GM23338 (cell line): ENCODE measurements around the gene GPRIN1.

Experiments
- CREB1 ChIP-seq: fragments of 250-450 bp; sonication (Bioruptor Pico); IDR thresholded peaks from 2 replicates; pipeline ENCODE4 v1.5.0; 2020; ENCODE audit warnings: low read depth, mild to moderate bottlenecking, moderate library complexity
- CTCF ChIP-seq, 2 experiments: fragments of 200-600 bp in 1 of 2; sonication (generic) in 1 of 2; conservative IDR thresholded peaks; 2 replicates each; pipeline versions ENCODE4 v1.5.1 to v1.6.1; 2016 to 2017; ENCODE audit warnings: antibody characterized with exemption in 2 of 2, low read depth in 2 of 2, mild to moderate bottlenecking in 2 of 2, moderate library complexity in 1 of 2
- ETS1 ChIP-seq: IDR thresholded peaks from 2 replicates; pipeline ENCODE4 v1.6.1; 2016; ENCODE audit warnings: antibody characterized with exemption
- EZH2 ChIP-seq: fragments of 200-600 bp; sonication (generic); IDR thresholded peaks from one replicate; pipeline ENCODE4 v1.8.0; 2017; ENCODE audit warnings: antibody characterized with exemption, mild to moderate bottlenecking, low read depth; ENCODE audit not compliant: unreplicated experiment
- EZH2phosphoT487 ChIP-seq: fragments of 200-600 bp; sonication (generic); IDR thresholded peaks from one replicate; pipeline ENCODE4 v1.8.1; 2018; ENCODE audit warnings: antibody characterized with exemption; ENCODE audit not compliant: unreplicated experiment
- JUNB ChIP-seq: IDR thresholded peaks from one replicate; pipeline ENCODE4 v1.6.1; 2016; ENCODE audit warnings: antibody characterized with exemption; ENCODE audit not compliant: unreplicated experiment
- POLR2AphosphoS5 ChIP-seq: IDR thresholded peaks from 2 replicates; pipeline ENCODE4 v1.6.1; 2016; ENCODE audit warnings: antibody characterized with exemption, low read depth
- REST ChIP-seq: IDR thresholded peaks from one replicate; pipeline ENCODE4 v1.6.1; 2018; ENCODE audit warnings: antibody characterized with exemption; ENCODE audit not compliant: unreplicated experiment
- STAT1 ChIP-seq: IDR thresholded peaks from one replicate; pipeline ENCODE4 v1.6.1; 2016; ENCODE audit warnings: antibody characterized with exemption; ENCODE audit not compliant: unreplicated experiment
- ZNF114 ChIP-seq: fragments of 250-450 bp; sonication (Bioruptor Pico); IDR thresholded peaks from 2 replicates; pipeline ENCODE4 v1.5.0; 2020; ENCODE audit warnings: mild to moderate bottlenecking, moderate library complexity
- ZNF331 ChIP-seq: fragments of 250-450 bp; sonication (Bioruptor Pico); IDR thresholded peaks from 2 replicates; pipeline ENCODE4 v1.5.0; 2020; ENCODE audit warnings: low read depth, mild to moderate bottlenecking, moderate library complexity

- no peak for TF ChIP-seq EZH2
- TF ChIP-seq CTCF (conservative IDR thresholded peaks at IDR 0.05; ENCODE audit: low read depth in 2 of 2) = no peak
- no peak for TF ChIP-seq ZNF114 (CRISPR knock-in tag)
- TF ChIP-seq ETS1 = no peak
- no peak for TF ChIP-seq JUNB
- TF ChIP-seq STAT1 = no peak
- TF ChIP-seq EZH2phosphoT487 = no peak
- TF ChIP-seq REST = no peak
- TF ChIP-seq POLR2AphosphoS5 = no peak
- TF ChIP-seq CREB1 (CRISPR knock-in tag) = no peak
- TF ChIP-seq ZNF331 (CRISPR knock-in tag) = no peak
These were observed 21.6 kb upstream of the GPRIN1 start for GRCh38 chr5:176631383-176632200.
